ENCODE results near the gene OST4.

DNA sequence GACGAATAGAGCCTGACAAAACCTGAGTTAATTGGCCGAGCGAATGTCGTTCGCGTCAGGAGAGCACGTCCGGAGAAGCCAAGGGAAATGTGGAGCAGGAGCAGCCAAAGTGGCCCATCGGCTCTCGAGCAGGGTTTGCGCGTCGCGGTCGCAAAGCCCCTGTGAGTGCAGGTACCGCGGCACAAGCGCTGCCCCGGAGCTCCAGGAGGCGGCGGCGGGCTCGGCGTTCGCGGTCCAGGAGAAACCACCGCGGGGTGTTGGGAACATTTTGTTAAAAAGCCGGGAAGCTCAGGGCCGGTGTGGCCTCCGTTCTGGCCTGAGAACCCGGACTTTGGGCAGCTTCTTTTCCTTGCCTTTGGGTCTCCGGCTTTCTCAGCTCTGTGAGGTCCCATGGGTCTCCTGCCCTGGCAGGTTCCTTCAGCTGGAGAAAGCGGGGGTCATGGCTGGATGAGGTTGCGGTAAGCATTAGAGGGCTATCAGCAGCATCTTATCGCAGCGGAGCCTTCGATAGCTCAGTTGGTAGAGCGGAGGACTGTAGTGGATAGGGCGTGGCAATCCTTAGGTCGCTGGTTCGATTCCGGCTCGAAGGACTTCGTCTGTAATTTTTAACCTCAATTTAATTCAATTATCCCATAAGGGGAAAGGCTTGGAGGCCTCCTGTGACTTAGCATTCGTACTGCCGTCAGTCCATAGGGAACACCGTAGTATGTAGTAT lies 21.0 kb downstream of the OST4 start:
- TF ChIP-seq, protein P1, sequence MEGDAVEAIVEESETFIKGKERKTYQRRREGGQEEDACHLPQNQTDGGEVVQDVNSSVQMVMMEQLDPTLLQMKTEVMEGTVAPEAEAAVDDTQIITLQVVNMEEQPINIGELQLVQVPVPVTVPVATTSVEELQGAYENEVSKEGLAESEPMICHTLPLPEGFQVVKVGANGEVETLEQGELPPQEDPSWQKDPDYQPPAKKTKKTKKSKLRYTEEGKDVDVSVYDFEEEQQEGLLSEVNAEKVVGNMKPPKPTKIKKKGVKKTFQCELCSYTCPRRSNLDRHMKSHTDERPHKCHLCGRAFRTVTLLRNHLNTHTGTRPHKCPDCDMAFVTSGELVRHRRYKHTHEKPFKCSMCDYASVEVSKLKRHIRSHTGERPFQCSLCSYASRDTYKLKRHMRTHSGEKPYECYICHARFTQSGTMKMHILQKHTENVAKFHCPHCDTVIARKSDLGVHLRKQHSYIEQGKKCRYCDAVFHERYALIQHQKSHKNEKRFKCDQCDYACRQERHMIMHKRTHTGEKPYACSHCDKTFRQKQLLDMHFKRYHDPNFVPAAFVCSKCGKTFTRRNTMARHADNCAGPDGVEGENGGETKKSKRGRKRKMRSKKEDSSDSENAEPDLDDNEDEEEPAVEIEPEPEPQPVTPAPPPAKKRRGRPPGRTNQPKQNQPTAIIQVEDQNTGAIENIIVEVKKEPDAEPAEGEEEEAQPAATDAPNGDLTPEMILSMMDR (IDR thresholded peaks at IDR 0.05): peak in 1 of 3 experiments; percentile 61
- TF ChIP-seq POLR2A (IDR thresholded peaks at IDR 0.05) (no peak), POLR2AphosphoS5 (IDR thresholded peaks at IDR 0.05; ENCODE audit: insufficient read depth in 1 of 2, low read depth in 1 of 2) (peak; percentile 64 to 79)

All from vagina (tissue), 2 donors.